IMR-90 (cell line): ENCODE data around the gene MAGI1. TPM values are rescaled to one million over a fixed set of nuclear protein-coding genes. Genes with fewer than 3 reads are reported as not detected.
A peak's percentile ranks its signal among the peaks of the same experiment; 100 is the strongest.

ENCODE experiments used
- ATAC-seq: fragments of 200-7000 bp; cut with Tn5 transposase; 2 replicates; pipeline ENCODE4 v1.9.1; 2020; ENCODE audit warnings: low read depth, mild to moderate bottlenecking, moderate library complexity
- BruUV-seq: library from RNA; stranded (reverse); fragments of 400-500 nt; replicated peaks from 2 replicates; lab custom pipeline; 2021; lab: Mats Ljungman, UMichigan
- CTCF ChIA-PET: fragments of 300-600 bp; formaldehyde crosslinking; extraction: SDS; loops from one replicate; lab custom pipeline; 2021; ENCODE audit warnings: antibody characterized with exemption; lab: Yijun Ruan, JAX
- POLR2A ChIA-PET: fragments of 300-600 bp; sonication (Branson Sonifier 250); formaldehyde crosslinking; loops from one replicate; lab custom pipeline; 2022; ENCODE audit warnings: antibody characterized with exemption; ENCODE audit not compliant: unreplicated experiment; lab: Charles Lee
- DNase-seq: peaks from one replicate; pipeline ENCODE4 v3.0.0; 2013
- H2AFZ ChIP-seq: replicated peaks from 2 replicates; pipeline ENCODE3; 2013; ENCODE audit warnings: low read length, mild to moderate bottlenecking; ENCODE audit not compliant: poor library complexity
- H2AK5ac ChIP-seq: 2 replicates; pipeline ENCODE4 v1.6.1; 2013; ENCODE audit warnings: low read depth, low read length, inconsistent platforms
- H2AK9ac ChIP-seq: replicated peaks from 2 replicates; pipeline ENCODE3; 2013; ENCODE audit warnings: mild to moderate bottlenecking, low read depth, low read length, moderate library complexity; ENCODE audit not compliant: poor library complexity
- H2BK120ac ChIP-seq: 2 replicates; pipeline ENCODE4 v1.6.1; 2013; ENCODE audit warnings: low read depth, low read length, inconsistent platforms
- H2BK15ac ChIP-seq: 3 replicates; pipeline ENCODE4 v1.6.1; 2013; ENCODE audit warnings: low read depth, low read length, inconsistent platforms
- H2BK20ac ChIP-seq: 2 replicates; pipeline ENCODE4 v1.6.1; 2013; ENCODE audit warnings: low read depth, mild to moderate bottlenecking, inconsistent platforms, low read length, moderate library complexity
- H2BK5ac ChIP-seq: 2 replicates; pipeline ENCODE4 v1.6.1; 2013; ENCODE audit warnings: mild to moderate bottlenecking, low read depth, low read length, inconsistent platforms; ENCODE audit not compliant: poor library complexity, severe bottlenecking
- H3K14ac ChIP-seq: replicated peaks from 2 replicates; pipeline ENCODE4 v1.6.1; 2013; ENCODE audit warnings: low read depth, low read length, inconsistent platforms
- H3K18ac ChIP-seq: 2 replicates; pipeline ENCODE4 v1.6.1; 2013; ENCODE audit warnings: low read depth, low read length, control low read depth
- H3K23ac ChIP-seq: 2 replicates; pipeline ENCODE4 v1.6.1; 2013; ENCODE audit warnings: low read depth, low read length, inconsistent platforms
- H3K27ac ChIP-seq: 2 replicates; pipeline ENCODE4 v1.5.1; 2013; ENCODE audit warnings: mild to moderate bottlenecking, control low read depth, low read length; ENCODE audit not compliant: insufficient read depth
- H3K27me3 ChIP-seq: 2 replicates; pipeline ENCODE4 v1.6.1; 2013; ENCODE audit warnings: low read length; ENCODE audit not compliant: control insufficient read depth, insufficient read depth
- H3K36me3 ChIP-seq: 2 replicates; pipeline ENCODE4 v1.6.1; 2013; ENCODE audit warnings: low read length, mixed read lengths; ENCODE audit not compliant: control insufficient read depth, insufficient read depth
- H3K4ac ChIP-seq: 2 replicates; pipeline ENCODE4 v1.6.1; 2013; ENCODE audit warnings: low read depth, low read length, inconsistent platforms
- H3K4me1 ChIP-seq: 2 replicates; pipeline ENCODE4 v1.6.1; 2013; ENCODE audit warnings: low read length, mixed read lengths; ENCODE audit not compliant: control insufficient read depth, insufficient read depth
- H3K4me2 ChIP-seq: 2 replicates; pipeline ENCODE4 v1.6.1; 2013; ENCODE audit warnings: low read depth, mild to moderate bottlenecking, control low read depth, low read length, moderate library complexity
- H3K4me3 ChIP-seq: 2 replicates; pipeline ENCODE4 v1.5.1; 2013; ENCODE audit warnings: low read depth, mild to moderate bottlenecking, control low read depth, low read length, moderate library complexity; ENCODE audit not compliant: insufficient read depth
- H3K56ac ChIP-seq: 2 replicates; pipeline ENCODE4 v1.6.1; 2013; ENCODE audit warnings: low read length, inconsistent platforms; ENCODE audit not compliant: insufficient read depth; ENCODE audit errors: extremely low read depth
- H3K79me1 ChIP-seq, 2 experiments: 2 replicates each; pipeline ENCODE4 v1.6.1; 2013; ENCODE audit warnings: low read length in 2 of 2, inconsistent platforms in 1 of 2, low read depth in 1 of 2
- H3K9ac ChIP-seq: 2 replicates; pipeline ENCODE4 v1.6.1; 2013; ENCODE audit warnings: low read depth, low read length, control low read depth
- H3K9me1 ChIP-seq: 2 replicates; pipeline ENCODE4 v1.6.1; 2013; ENCODE audit warnings: low read length, inconsistent platforms; ENCODE audit not compliant: insufficient read depth
- H3K9me3 ChIP-seq: 2 replicates; pipeline ENCODE4 v1.6.1; 2013; ENCODE audit warnings: low read length; ENCODE audit not compliant: control insufficient read depth, insufficient read depth
- H4K20me1 ChIP-seq: 2 replicates; pipeline ENCODE4 v1.6.1; 2013; ENCODE audit warnings: low read length, inconsistent platforms; ENCODE audit not compliant: insufficient read depth
- H4K5ac ChIP-seq: 2 replicates; pipeline ENCODE4 v1.6.1; 2013; ENCODE audit warnings: mild to moderate bottlenecking, low read depth, low read length, control low read depth
- H4K8ac ChIP-seq, 2 experiments: 2 replicates each; pipeline ENCODE4 v1.6.1; 2013; ENCODE audit warnings: low read depth in 2 of 2, low read length in 2 of 2, control low read depth in 1 of 2, inconsistent platforms in 1 of 2
- H4K91ac ChIP-seq: 2 replicates; pipeline ENCODE4 v1.6.1; 2013; ENCODE audit warnings: low read depth, low read length, inconsistent platforms; ENCODE audit not compliant: insufficient read depth
- BHLHE40 ChIP-seq: fragments of 150-350 bp; IDR thresholded peaks from 2 replicates; pipeline ENCODE4 v1.6.1; 2016; ENCODE audit warnings: mild to moderate bottlenecking, low read depth, low read length
- FOS ChIP-seq: fragments of 150-350 bp; IDR thresholded peaks from 2 replicates; pipeline ENCODE4 v1.6.1; 2016; ENCODE audit warnings: low read depth, low read length
- NFE2L2 ChIP-seq: fragments of 150-350 bp; IDR thresholded peaks from 2 replicates; pipeline ENCODE4 v1.6.1; 2016; ENCODE audit warnings: low read depth, mild to moderate bottlenecking, low read length
- WGBS, 2 experiments: methylation state at CpG; one replicate each; pipeline versions ENCODE4 v1.1.5 to v1.1.7; 2013; ENCODE audit warnings: missing lambda C conversion rate in 2 of 2; ENCODE audit not compliant: insufficient read length in 1 of 2; ENCODE audit errors: extremely low coverage in 2 of 2; 5-methylcytosine and 5-hydroxymethylcytosine counted together
- dilution Hi-C: fragments of 300-500 bp; cut with HindIII; formaldehyde crosslinking; loops from one replicate; pipeline ENCODE4 v1.14.3; 2018; ENCODE audit warnings: low sequenced_read_pairs; ENCODE audit not compliant: unreplicated experiment
- in situ Hi-C: fragments of 300-500 bp; cut with MboI; formaldehyde crosslinking; loops from 3 replicates; pipeline ENCODE4 v1.14.3; 2019; ENCODE audit warnings: low sequenced_read_pairs, inconsistent platforms, mixed read lengths
- intact Hi-C: fragments of 100-400 bp; cut with micrococcal nuclease; formaldehyde crosslinking; loops from 2 replicates; pipeline ENCODE4 v1.10.0; 2022
- polyA plus RNA-seq, 3 experiments: library from polyadenylated mRNA; depleted of rRNA; stranded (reverse); fragments of >200 nt; gene quantifications; 2 replicates each; pipeline ENCODE4 v1.2.3, GENCODE V29; 2012; ENCODE audit warnings: low replicate concordance in 1 of 3
- total RNA-seq: library from RNA; depleted of rRNA; stranded (reverse); fragments of >200 nt; gene quantifications from 2 replicates; pipeline ENCODE4 v1.2.3, GENCODE V29; 2012

The MAGI1 gene
- total and polyA plus RNA-seq, 2 of the 4 experiments (the other 2 are of a cell fraction), result 14.5 to 24.2 TPM

DNA sequence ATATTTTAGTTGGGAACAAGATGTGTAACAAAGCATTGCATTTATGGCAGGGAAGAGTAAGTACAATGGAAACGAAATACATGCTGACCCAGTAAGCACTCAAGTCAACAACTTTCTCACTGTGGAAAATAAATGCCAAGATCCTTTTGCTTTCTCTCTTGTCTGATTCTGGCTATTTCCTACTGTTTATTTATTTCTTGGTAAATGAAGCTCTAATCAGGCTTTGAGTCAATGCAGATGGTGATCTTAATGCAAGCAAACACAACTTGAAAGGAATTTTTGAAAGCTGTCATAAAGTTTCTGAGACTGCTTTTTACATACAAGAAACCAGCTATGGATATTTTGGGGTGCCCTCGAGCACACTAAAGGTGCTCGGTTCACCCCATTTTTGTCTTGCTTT is 624.8 kb downstream of the MAGI1 start:
- DNase-seq, result no peak
- H3K4me2 ChIP-seq, result peak overlapping the region; percentile 16; the same call in 1 of the 2 replicates

More for the DNA sequence above, 624.8 kb downstream of the MAGI1 start:
- Histone ChIP-seq H3K27ac (no peak overlapping the region), H2BK120ac (no peak overlapping the region), H3K9me3 (no peaks in the 10 kb centered on the region), H3K4me1 (peaks cover 3% of the 10 kb centered on the region; the same call in 1 of the 2 replicates), H2AFZ (no peak overlapping the region), H4K91ac (no peak overlapping the region), H3K27me3 (no peaks in the 10 kb centered on the region), H3K56ac (no peak overlapping the region), H3K14ac (no peak overlapping the region), H3K9me1 (no peaks in the 10 kb centered on the region; the same call in 1 of the 2 replicates), H4K5ac (no peak overlapping the region), H3K36me3 (no peaks in the 10 kb centered on the region), H3K4me3 (no peak overlapping the region), H3K9ac (no peak overlapping the region), H3K23ac (no peak overlapping the region), H2BK20ac (no peak overlapping the region), H4K20me1 (no peaks in the 10 kb centered on the region), H4K8ac (no peak overlapping the region), H2AK5ac (no peak overlapping the region), H2AK9ac (no peak overlapping the region), H3K18ac (no peak overlapping the region), H2BK5ac (no peak overlapping the region), H3K4ac (no peak overlapping the region), H3K79me1 (peaks cover 0 to 3% of the 10 kb centered on the region in 2 experiments; a peak in 1 of 4 replicates), H2BK15ac (no peak overlapping the region)
- no peak for ATAC-seq
- intact Hi-C loops, result no loop called here
- no peak for TF ChIP-seq FOS
- no peak for TF ChIP-seq NFE2L2
- no peak for TF ChIP-seq BHLHE40
- ChIA-PET CTCF (no interaction called here), POLR2A (no interaction called here)
- WGBS, 2 experiments, result no CpG with 5 or more reads among the region's 3 CpGs
- dilution Hi-C loops, result no loop called here
- no TSS peak for BruUV-seq
- in situ Hi-C loops, result loop anchor here (25.0 kb wide), 1 partner anchor 877 kb away; no protein-coding TSS in a partner anchor
